WI38 (cell line): ENCODE results near the gene COL20A1.

Experiments
- H3K4me3 ChIP-seq: 2 replicates; pipeline ENCODE4 v1.5.1; 2011; ENCODE audit warnings: low read depth, mild to moderate bottlenecking, control low read depth, low read length
- CTCF ChIP-seq: IDR thresholded peaks from 2 replicates; pipeline ENCODE4 v1.5.1; 2012; ENCODE audit warnings: low read depth, mild to moderate bottlenecking, control low read depth, low read length

Gene COL20A1

GRCh38 chr20:63345328-63346100 is 52.5 kb downstream of the COL20A1 start:
- no peak for TF ChIP-seq CTCF

GRCh38 chr20:63346131-63347080 is 53.4 kb downstream of the COL20A1 start:
- H3K4me3 ChIP-seq, result no peak overlapping the region
- no peak for TF ChIP-seq CTCF

More at GRCh38 chr20:63345328-63346100, 52.5 kb downstream of the COL20A1 start:
- H3K4me3 ChIP-seq, result no peak overlapping the region

GRCh38 chr20:63347081-63347741 is 54.2 kb downstream of the COL20A1 start:
- H3K4me3 ChIP-seq, result no peak overlapping the region
- no peak for TF ChIP-seq CTCF

- H3K4me3 ChIP-seq, result no peak overlapping the region
- TF ChIP-seq CTCF, result no peak
Observed at GRCh38 chr20:63347950-63348827, 55.2 kb downstream of the COL20A1 start.

GRCh38 chr20:63348828-63349515 is 56.0 kb downstream of the COL20A1 start:
- no peak for TF ChIP-seq CTCF
- H3K4me3 ChIP-seq, result no peak overlapping the region

GRCh38 chr20:63349516-63349895 is 56.5 kb downstream of the COL20A1 start:
- no peak for TF ChIP-seq CTCF
- no peak overlapping the region for H3K4me3 ChIP-seq
